ENCODE data around the gene AP3B1.

The AP3B1 gene

DNA sequence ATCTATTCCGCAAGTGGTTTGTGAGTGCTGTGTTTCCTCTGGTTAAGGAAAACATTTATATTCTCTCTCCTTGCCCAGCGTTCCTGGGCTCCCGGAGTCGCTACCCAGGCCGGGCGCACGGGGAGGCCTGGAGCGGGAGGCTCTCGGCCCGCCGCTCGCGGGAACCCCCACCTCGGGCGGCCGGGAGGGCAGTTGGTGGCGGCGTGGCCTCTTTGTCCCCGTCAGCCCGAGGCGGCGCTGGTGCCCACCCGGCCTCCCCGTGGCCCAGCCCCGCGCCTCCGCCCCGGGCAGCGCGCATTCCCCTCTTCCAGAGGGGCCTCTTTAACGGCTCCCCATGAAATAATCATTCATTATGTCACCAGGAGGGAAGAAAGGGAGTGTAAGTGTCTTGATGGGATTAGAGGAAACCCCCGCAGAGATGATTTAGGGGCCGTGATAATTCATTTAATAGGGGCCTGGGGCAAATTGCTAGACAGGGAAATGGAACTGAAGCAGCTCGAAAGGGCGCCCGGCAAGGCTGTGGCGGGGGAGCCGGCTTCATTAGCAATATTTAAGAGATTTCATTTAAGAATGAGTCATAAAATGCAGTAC, 336.5 kb downstream of the AP3B1 start:
- no peak for DNase-seq

DNA sequence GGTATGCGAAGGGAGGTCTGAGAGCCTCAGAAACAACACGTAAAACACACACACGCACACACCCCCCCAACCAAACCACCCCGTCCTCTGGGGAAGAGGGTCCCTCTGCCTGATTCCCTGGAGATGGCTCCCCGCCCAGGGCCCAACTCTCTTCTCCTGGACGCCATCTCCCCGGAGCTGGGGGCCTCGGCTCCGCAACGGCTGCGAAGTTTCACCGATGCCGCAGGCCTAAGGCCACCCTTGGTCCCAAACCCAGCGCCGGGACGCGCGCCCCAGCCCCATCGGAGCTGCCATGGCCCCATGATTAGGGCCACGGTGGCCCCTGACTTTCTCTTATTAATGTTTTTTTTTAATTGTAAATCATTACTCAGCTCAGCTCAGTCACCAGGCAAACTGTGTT, 337.0 kb downstream of the AP3B1 start:
- no peak for DNase-seq

DNA sequence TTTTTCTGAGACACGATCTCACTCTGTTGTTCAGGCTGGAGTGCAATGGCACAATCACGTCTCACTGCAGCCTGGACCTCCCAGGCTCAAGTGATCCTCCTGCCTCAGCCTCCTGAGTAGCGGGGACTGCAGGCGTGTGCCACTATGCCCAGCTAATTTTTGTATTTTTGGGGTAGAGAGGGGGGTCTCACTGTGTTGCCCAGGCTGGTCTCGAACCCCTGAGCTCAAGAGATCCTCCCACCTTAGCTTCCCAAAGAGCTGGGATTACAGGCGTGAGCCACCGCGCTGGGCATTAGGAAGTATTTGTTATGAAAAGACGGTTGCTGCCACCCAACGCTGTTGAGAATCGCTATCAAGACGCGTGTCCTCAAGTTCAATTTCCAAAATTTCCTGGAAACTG, 337.4 kb downstream of the AP3B1 start:
- DNase-seq = no peak

DNA sequence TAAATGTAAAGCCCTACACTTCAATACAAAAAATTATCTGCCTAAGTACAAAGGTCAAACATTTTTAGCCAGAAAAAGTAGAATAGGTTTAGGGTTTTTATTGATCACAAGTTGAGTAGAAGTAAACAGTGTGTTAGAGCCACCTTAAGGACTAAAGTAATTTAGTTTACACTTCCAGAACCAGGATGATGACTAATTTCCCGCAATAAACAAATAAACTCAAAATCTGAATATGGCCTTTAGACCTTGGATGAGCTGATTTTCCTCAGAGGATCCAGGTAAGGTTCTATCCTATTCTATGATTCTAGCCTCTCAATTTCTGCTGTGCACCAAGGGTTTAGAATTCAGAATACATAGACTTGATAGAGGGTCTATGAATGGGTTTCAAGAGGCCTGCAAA, 338.9 kb downstream of the AP3B1 start:
- no peak for DNase-seq

DNA sequence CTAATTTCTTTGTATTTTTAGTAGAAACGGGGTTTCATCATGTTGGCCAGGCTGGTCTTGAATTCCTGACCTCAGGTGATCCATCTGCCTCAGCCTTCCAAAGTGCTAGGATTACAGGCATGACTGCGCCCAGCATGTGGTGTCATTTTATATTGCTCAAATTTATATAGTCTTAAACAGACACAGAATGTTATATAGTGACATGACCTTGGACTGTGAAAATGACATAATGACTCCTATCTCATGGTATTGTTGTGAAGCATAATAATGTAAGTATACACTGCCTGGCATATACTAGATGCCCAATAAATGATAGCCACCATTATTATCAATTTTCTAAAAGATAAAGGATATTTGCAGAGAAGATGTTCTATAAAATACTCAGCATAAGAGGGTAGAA, 341.1 kb downstream of the AP3B1 start:
- DNase-seq = no peak

DNA sequence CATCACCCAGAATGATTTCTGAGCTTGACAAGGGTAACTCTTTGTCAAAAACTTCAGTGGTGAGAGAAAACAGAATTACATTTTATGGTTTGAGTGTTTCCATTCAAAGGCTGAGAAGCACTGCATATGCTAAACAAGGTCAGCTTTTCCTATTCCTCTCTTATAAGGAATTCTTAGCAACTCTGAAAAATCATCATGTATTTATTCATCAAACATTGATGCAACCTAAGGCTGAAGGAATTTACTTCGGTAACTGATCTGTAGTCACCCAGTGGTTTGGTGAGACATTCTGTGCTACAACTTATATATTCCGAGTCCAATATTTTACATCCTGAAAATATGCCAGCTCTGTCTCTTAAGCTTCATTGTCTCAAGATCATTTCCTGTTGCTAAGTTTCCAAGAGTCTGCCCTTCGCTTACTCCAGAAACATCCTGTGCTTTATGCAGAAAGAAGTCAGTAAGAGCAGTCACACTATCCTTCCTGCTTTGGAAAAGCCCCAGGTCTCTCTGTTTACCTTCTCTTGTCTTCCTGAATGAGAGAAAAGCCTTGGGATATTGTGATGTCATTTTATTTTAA, 341.8 kb downstream of the AP3B1 start:
- DNase-seq = no peak

All from NCI-H2081 treated with DMSO at 0.1 percent for 48 hours (cell line).